HG02943 (cell line): ENCODE results near the gene MLLT1.

ENCODE experiments used
- ATAC-seq: cut with Tn5 transposase; IDR thresholded peaks from one replicate; pipeline ENCODE4 v1.9.1; 2021; ENCODE audit warnings: mild to moderate bottlenecking, low read depth, moderate library complexity; ENCODE audit not compliant: unreplicated experiment

MLLT1 gene

GRCh38 chr19:6212403-6213265, 67.1 kb downstream of the MLLT1 start:
- ATAC-seq, result no peak

- ATAC-seq, result no peak
These were observed 68.0 kb downstream of the MLLT1 start for GRCh38 chr19:6211632-6212402.

GRCh38 chr19:6210721-6211600, 68.8 kb downstream of the MLLT1 start:
- no peak for ATAC-seq

- ATAC-seq, result no peak
These were observed 69.7 kb downstream of the MLLT1 start for GRCh38 chr19:6210091-6210490.

GRCh38 chr19:6209680-6210079, 70.1 kb downstream of the MLLT1 start:
- ATAC-seq, result no peak

GRCh38 chr19:6209233-6209632, 70.5 kb downstream of the MLLT1 start:
- ATAC-seq, result no peak

- ATAC-seq, result no peak
These were observed 74.7 kb downstream of the MLLT1 start for GRCh38 chr19:6204866-6205723.

GRCh38 chr19:6204212-6204611, 75.6 kb downstream of the MLLT1 start:
- ATAC-seq, result no peak

- ATAC-seq, result no peak
These were observed 80.4 kb downstream of the MLLT1 start for GRCh38 chr19:6199240-6199994.

- no peak for ATAC-seq
These were observed 80.9 kb downstream of the MLLT1 start for GRCh38 chr19:6198896-6199239.

GRCh38 chr19:6196361-6196760, 83.4 kb downstream of the MLLT1 start:
- no peak for ATAC-seq

GRCh38 chr19:6188811-6189210, 91.0 kb downstream of the MLLT1 start:
- ATAC-seq, result no peak

- no peak for ATAC-seq
These were observed 92.4 kb downstream of the MLLT1 start for GRCh38 chr19:6187374-6187773.

GRCh38 chr19:6185835-6186834, 93.6 kb downstream of the MLLT1 start:
- ATAC-seq, result no peak

GRCh38 chr19:6185093-6185834, 94.5 kb downstream of the MLLT1 start:
- no peak for ATAC-seq

GRCh38 chr19:6181119-6181518, 98.7 kb downstream of the MLLT1 start:
- ATAC-seq, result no peak

- no peak for ATAC-seq
These were observed 106.6 kb downstream of the MLLT1 start for GRCh38 chr19:6173190-6173589.
